ENCODE results near the gene IGFBP7.

GRCh38 chr4:57109411-57109846, 756 bp downstream of the IGFBP7 start:
- TF ChIP-seq CTCF (IDR thresholded peaks at IDR 0.05 in 4 of 5, conservative IDR thresholded peaks at IDR 0.05 in 1 of 5) (no peak), POLR2A (IDR thresholded peaks at IDR 0.05) (no peak)

Data from gastrocnemius medialis (tissue), 4 donors.